Forelimb muscle (tissue), 1 donor: ENCODE measurements around the gene ABCA13. TPM values are rescaled to one million over a fixed set of nuclear protein-coding genes. Genes with fewer than 3 reads are reported as not detected.
"Not testable (repeated sequence)": the region's sequence is repeated elsewhere in the genome, so short reads cannot be mapped to it uniquely, and the experiment has no call there.

Experiments
- DNase-seq: peaks from one replicate; pipeline ENCODE4 v3.0.0-alpha.2; 2013; ENCODE audit warnings: low read depth
- polyA plus RNA-seq: library from polyadenylated mRNA; unstranded; fragments of 120-200 nt; gene quantifications from one replicate; pipeline ENCODE4 v1.2.1, GENCODE V29; 2013; ENCODE audit not compliant: insufficient read length

Gene ABCA13
- 0.06 TPM for polyA plus RNA-seq

GRCh38 chr7:48171202-48171601, at the start of gene ABCA13:
Gene ABCA13, plus strand, starts transcription at chr7:48171458. Its CDS starts 26 bp downstream, at chr7:48171484.
- DNase-seq, result no peak

GRCh38 chr7:48126037-48126436, 45.2 kb upstream of the ABCA13 start:
- DNase-seq, result no peak

GRCh38 chr7:48130658-48131108, 40.6 kb upstream of the ABCA13 start:
- DNase-seq, result no peak

- no peak for DNase-seq
Observed at GRCh38 chr7:48132792-48133191, 38.5 kb upstream of the ABCA13 start.

- no peak for DNase-seq
Observed at GRCh38 chr7:48139459-48139858, 31.8 kb upstream of the ABCA13 start.

GRCh38 chr7:48140001-48140681, 31.1 kb upstream of the ABCA13 start:
- no peak for DNase-seq

- no peak for DNase-seq
Observed at GRCh38 chr7:48141521-48141920, 29.7 kb upstream of the ABCA13 start.

GRCh38 chr7:48144291-48144768, 26.9 kb upstream of the ABCA13 start:
- DNase-seq, result no peak

- no peak for DNase-seq
Observed at GRCh38 chr7:48147078-48147591, 24.1 kb upstream of the ABCA13 start.

- DNase-seq, result not testable (repeated sequence)
Observed at GRCh38 chr7:48147690-48148089, 23.6 kb upstream of the ABCA13 start.

GRCh38 chr7:48148311-48148710, 22.9 kb upstream of the ABCA13 start:
- no peak for DNase-seq

GRCh38 chr7:48149058-48149457, 22.2 kb upstream of the ABCA13 start:
- DNase-seq, result no peak

- no peak for DNase-seq
Observed at GRCh38 chr7:48150086-48150485, 21.2 kb upstream of the ABCA13 start.

GRCh38 chr7:48154792-48155413, 16.4 kb upstream of the ABCA13 start:
- no peak for DNase-seq

- no peak for DNase-seq
Observed at GRCh38 chr7:48158404-48158803, 12.9 kb upstream of the ABCA13 start.

- no peak for DNase-seq
Observed at GRCh38 chr7:48161407-48162125, 9.7 kb upstream of the ABCA13 start.

GRCh38 chr7:48165157-48165556, 6.1 kb upstream of the ABCA13 start:
- DNase-seq, result no peak

- DNase-seq, result no peak
Observed at GRCh38 chr7:48168159-48168558, 3.1 kb upstream of the ABCA13 start.

GRCh38 chr7:48170506-48170905, 752 bp upstream of the ABCA13 start:
- DNase-seq, result no peak

GRCh38 chr7:48173313-48173712, 2.1 kb downstream of the ABCA13 start:
- no peak for DNase-seq

- DNase-seq, result no peak
Observed at GRCh38 chr7:48173756-48174382, 2.6 kb downstream of the ABCA13 start.

GRCh38 chr7:48175019-48175418, 3.8 kb downstream of the ABCA13 start:
- no peak for DNase-seq
